Trophoblast cell (in vitro differentiated cells and primary cell): Measurements from ENCODE around the gene HSF4.

ENCODE experiments used
- DNase-seq, 2 donors: peaks; one replicate each; pipeline ENCODE4 v3.0.0-alpha.2; 2016
- H2AFZ ChIP-seq: 2 replicates; pipeline ENCODE4 v1.6.1; 2013; ENCODE audit warnings: low read length, moderate library complexity, mild to moderate bottlenecking; ENCODE audit not compliant: insufficient read depth, poor library complexity
- H2AK5ac ChIP-seq: 2 replicates; pipeline ENCODE4 v1.6.1; 2013; ENCODE audit warnings: mild to moderate bottlenecking, low read length
- H2BK120ac ChIP-seq: 2 replicates; pipeline ENCODE4 v1.6.1; 2013; ENCODE audit warnings: low read length, mild to moderate bottlenecking, moderate library complexity; ENCODE audit not compliant: insufficient read depth, poor library complexity
- H2BK12ac ChIP-seq: 2 replicates; pipeline ENCODE4 v1.6.1; 2013; ENCODE audit warnings: mild to moderate bottlenecking, low read length, moderate library complexity
- H2BK5ac ChIP-seq: 2 replicates; pipeline ENCODE4 v1.6.1; 2013; ENCODE audit warnings: low read length, low read depth, moderate library complexity, mild to moderate bottlenecking; ENCODE audit not compliant: poor library complexity
- H3K14ac ChIP-seq: 2 replicates; pipeline ENCODE4 v1.6.1; 2013; ENCODE audit warnings: mild to moderate bottlenecking, low read length
- H3K18ac ChIP-seq: 2 replicates; pipeline ENCODE4 v1.6.1; 2013; ENCODE audit warnings: mild to moderate bottlenecking, low read length
- H3K23ac ChIP-seq: 2 replicates; pipeline ENCODE4 v1.6.1; 2013; ENCODE audit warnings: low read length
- H3K27ac ChIP-seq: 2 replicates; pipeline ENCODE4 v1.5.1; 2013; ENCODE audit warnings: low read depth, mild to moderate bottlenecking, inconsistent platforms, low read length, moderate library complexity
- H3K27me3 ChIP-seq: 2 replicates; pipeline ENCODE4 v1.6.1; 2013; ENCODE audit warnings: inconsistent platforms, mild to moderate bottlenecking, low read length, moderate library complexity; ENCODE audit not compliant: insufficient read depth
- H3K36me3 ChIP-seq, 2 experiments: 1 replicate in 1 of 2; 2 replicates in 1 of 2; pipeline ENCODE4 v1.6.1; 2013; ENCODE audit warnings: low read length in 2 of 2, mild to moderate bottlenecking in 2 of 2, moderate library complexity in 1 of 2; ENCODE audit not compliant: insufficient read depth in 2 of 2, control insufficient read depth in 1 of 2
- H3K4ac ChIP-seq: 2 replicates; pipeline ENCODE4 v1.6.1; 2013; ENCODE audit warnings: low read depth, mild to moderate bottlenecking, low read length, moderate library complexity
- H3K4me1 ChIP-seq, 2 experiments: 1 replicate in 1 of 2; 2 replicates in 1 of 2; pipeline ENCODE4 v1.6.1; 2013; ENCODE audit warnings: low read length in 2 of 2, mild to moderate bottlenecking in 2 of 2, moderate library complexity in 1 of 2; ENCODE audit not compliant: insufficient read depth in 2 of 2, control insufficient read depth in 1 of 2
- H3K4me2 ChIP-seq: 2 replicates; pipeline ENCODE4 v1.6.1; 2013; ENCODE audit warnings: inconsistent platforms, mild to moderate bottlenecking, low read length, moderate library complexity
- H3K4me3 ChIP-seq: 2 replicates; pipeline ENCODE4 v1.5.1; 2013; ENCODE audit warnings: mild to moderate bottlenecking, low read depth, low read length, inconsistent platforms
- H3K79me1 ChIP-seq: one replicate; pipeline ENCODE4 v1.6.1; 2013; ENCODE audit warnings: low read length
- H3K79me2 ChIP-seq: 2 replicates; pipeline ENCODE4 v1.6.1; 2013; ENCODE audit warnings: low read length, mild to moderate bottlenecking; ENCODE audit not compliant: control insufficient read depth, insufficient read depth, poor library complexity
- H3K9ac ChIP-seq: 2 replicates; pipeline ENCODE4 v1.6.1; 2013; ENCODE audit warnings: mild to moderate bottlenecking, low read length
- H3K9me3 ChIP-seq: 2 replicates; pipeline ENCODE4 v1.6.1; 2013; ENCODE audit warnings: low read depth, mild to moderate bottlenecking, control low read depth, inconsistent platforms, low read length; ENCODE audit not compliant: insufficient read depth
- H4K12ac ChIP-seq: 2 replicates; pipeline ENCODE4 v1.6.1; 2013; ENCODE audit warnings: low read depth, mild to moderate bottlenecking, low read length, moderate library complexity
- H4K8ac ChIP-seq: 2 replicates; pipeline ENCODE4 v1.6.1; 2013; ENCODE audit warnings: low read depth, mild to moderate bottlenecking, low read length, moderate library complexity
- H4K91ac ChIP-seq: one replicate; pipeline ENCODE4 v1.6.1; 2013; ENCODE audit warnings: low read depth, mild to moderate bottlenecking, low read length, moderate library complexity
- WGBS: extraction: QIAGEN DNeasy Blood & Tissue Kit; methylation state at CpG from one replicate; pipeline ENCODE4 v1.1.7; 2013; ENCODE audit warnings: missing lambda C conversion rate; ENCODE audit not compliant: insufficient read length, insufficient coverage; ENCODE audit errors: extremely low coverage; 5-methylcytosine and 5-hydroxymethylcytosine counted together

The HSF4 gene

DNA sequence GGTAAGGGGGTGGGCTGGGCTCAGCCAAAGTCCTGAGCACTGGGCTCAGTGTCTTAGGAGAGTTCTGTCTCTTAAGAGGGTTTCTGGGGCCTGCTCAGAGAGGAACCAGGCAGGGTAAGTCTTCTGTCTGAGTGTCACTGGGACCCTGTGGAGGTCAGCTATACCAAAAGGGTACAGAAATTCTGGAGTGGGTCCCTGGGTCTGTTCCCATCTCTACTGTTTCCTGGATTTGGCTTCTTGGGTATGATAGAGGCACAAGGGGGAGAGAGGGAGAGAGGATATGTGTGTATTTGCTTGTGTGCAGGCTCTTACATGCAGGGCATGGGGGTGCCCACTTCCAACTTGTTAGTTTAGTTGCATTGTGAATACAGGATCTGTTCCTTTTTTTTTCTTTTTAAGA, 29.0 kb downstream of the HSF4 start:
- Histone ChIP-seq H2BK5ac (no peak overlapping the region), H3K23ac (no peak overlapping the region), H3K9me3 (no peaks in the 10 kb centered on the region), H3K27me3 (no peaks in the 10 kb centered on the region), H3K4ac (peak overlapping the region; percentile 99), H3K27ac (no peak overlapping the region), H2BK120ac (no peak overlapping the region), H3K14ac (no peak overlapping the region), H2BK12ac (no peak overlapping the region), H4K8ac (no peak overlapping the region), H3K79me2 (peaks cover 10% of the 10 kb centered on the region), H4K91ac (no peak overlapping the region), H3K4me3 (no peak overlapping the region), H3K36me3 (peaks cover 50 to 52% of the 10 kb centered on the region in 2 experiments), H3K18ac (no peak overlapping the region), H3K4me1 (peaks cover 13 to 23% of the 10 kb centered on the region in 2 experiments), H3K4me2 (peak overlapping the region; percentile 79), H2AK5ac (no peak overlapping the region), H3K9ac (no peak overlapping the region), H4K12ac (no peak overlapping the region), H3K79me1 (peaks cover 10% of the 10 kb centered on the region), H2AFZ (no peak overlapping the region)
- no peak for DNase-seq

DNA sequence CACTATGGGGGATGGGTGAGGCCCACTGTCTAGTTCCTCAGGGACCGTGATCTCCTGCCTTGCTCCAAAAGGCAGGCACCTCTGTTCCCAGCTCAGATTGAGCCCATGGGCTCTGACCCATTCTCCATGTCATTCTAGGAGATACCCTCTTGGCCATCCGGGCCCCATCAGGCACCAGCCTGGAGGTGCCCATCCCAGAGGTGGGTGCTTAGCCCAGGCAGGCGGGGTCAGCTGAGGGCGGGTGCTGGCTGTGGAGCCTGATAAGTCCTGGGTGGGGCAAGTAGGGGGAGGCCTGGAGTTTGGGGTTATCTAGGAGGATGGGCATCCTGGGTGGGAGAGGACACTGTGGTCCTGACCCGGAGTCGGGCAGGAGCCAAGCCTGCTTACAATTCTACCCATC, 29.7 kb downstream of the HSF4 start:
- H3K36me3 ChIP-seq: peaks cover 51 to 52% of the 10 kb centered on the region in 2 experiments
- no peak overlapping the region for H3K14ac ChIP-seq
- H3K79me2 ChIP-seq: peaks cover 10% of the 10 kb centered on the region
- peaks cover 13% of the 10 kb centered on the region for H3K79me1 ChIP-seq
- H3K4me3 ChIP-seq: no peak overlapping the region
- H4K12ac ChIP-seq: no peak overlapping the region
- H3K9ac ChIP-seq: no peak overlapping the region
- DNase-seq: no peak
- no peaks in the 10 kb centered on the region for H3K27me3 ChIP-seq
- no peak overlapping the region for H3K27ac ChIP-seq
- H3K4ac ChIP-seq: no peak overlapping the region
- H3K23ac ChIP-seq: no peak overlapping the region
- no peak overlapping the region for H4K8ac ChIP-seq
- no peak overlapping the region for H4K91ac ChIP-seq
- H3K9me3 ChIP-seq: no peaks in the 10 kb centered on the region
- no peak overlapping the region for H3K18ac ChIP-seq
- H3K4me2 ChIP-seq: no peak overlapping the region
- H2BK5ac ChIP-seq: no peak overlapping the region
- H2AFZ ChIP-seq: no peak overlapping the region
- H2AK5ac ChIP-seq: no peak overlapping the region
- peaks cover 15 to 29% of the 10 kb centered on the region in 2 experiments for H3K4me1 ChIP-seq
- H2BK12ac ChIP-seq: no peak overlapping the region
- WGBS: no CpG with 5 or more reads among the region's 6 CpGs
- no peak overlapping the region for H2BK120ac ChIP-seq

DNA sequence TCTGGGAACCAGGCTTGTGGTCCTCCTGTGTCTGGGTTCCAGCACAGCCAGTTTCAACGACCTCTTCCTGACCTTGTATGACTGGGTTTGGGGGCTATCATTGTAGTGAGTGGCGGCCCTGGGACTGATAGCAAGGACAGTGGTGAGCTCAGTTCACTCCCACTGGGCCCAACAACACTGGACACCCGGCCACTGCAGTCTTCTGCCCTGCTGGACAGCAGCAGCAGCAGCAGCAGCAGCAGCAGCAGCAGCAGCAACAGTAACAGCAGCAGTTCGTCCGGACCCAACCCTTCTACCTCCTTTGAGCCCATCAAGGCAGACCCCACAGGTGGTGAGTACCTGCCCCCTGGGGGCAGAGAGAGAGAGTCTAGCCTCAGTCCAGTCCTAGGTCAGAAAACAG, 31.1 kb downstream of the HSF4 start:
- Histone ChIP-seq H2BK120ac (no peak overlapping the region), H4K12ac (no peak overlapping the region), H3K27ac (no peak overlapping the region), H3K79me2 (peaks cover 10% of the 10 kb centered on the region), H3K9ac (no peak overlapping the region), H3K9me3 (no peaks in the 10 kb centered on the region), H4K8ac (no peak overlapping the region), H3K14ac (no peak overlapping the region), H3K36me3 (peaks cover 54 to 55% of the 10 kb centered on the region in 2 experiments), H2BK5ac (no peak overlapping the region), H3K27me3 (no peaks in the 10 kb centered on the region), H3K23ac (no peak overlapping the region), H2AFZ (no peak overlapping the region), H3K79me1 (peaks cover 13% of the 10 kb centered on the region), H3K18ac (no peak overlapping the region), H2BK12ac (no peak overlapping the region), H2AK5ac (no peak overlapping the region), H3K4ac (no peak overlapping the region), H3K4me2 (no peak overlapping the region), H3K4me1 (peaks cover 21 to 34% of the 10 kb centered on the region in 2 experiments), H4K91ac (no peak overlapping the region), H3K4me3 (no peak overlapping the region)
- no peak for DNase-seq
- no CpG with 5 or more reads among the region's 5 CpGs for WGBS

DNA sequence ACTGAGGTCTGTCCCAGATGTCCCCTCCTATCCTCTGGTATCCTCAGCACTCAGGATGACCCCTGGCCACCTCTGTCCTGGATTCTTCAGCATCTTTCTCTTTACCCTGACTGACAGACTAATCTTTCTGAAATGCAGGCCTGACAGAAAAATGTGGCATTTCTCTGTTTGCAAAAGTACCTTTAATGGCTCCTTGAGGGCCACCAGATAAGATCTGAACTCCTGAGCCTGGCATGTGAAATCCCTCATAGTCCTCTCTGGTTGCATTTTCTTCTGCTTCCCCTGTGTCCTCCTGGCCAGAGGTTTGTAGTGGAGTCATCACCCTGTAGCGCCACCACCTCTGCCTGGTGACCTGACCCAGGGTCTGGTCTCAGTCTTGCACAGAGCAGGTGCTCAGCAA, 32.3 kb downstream of the HSF4 start:
- H3K27ac ChIP-seq: no peak overlapping the region
- no peak overlapping the region for H3K23ac ChIP-seq
- no peak overlapping the region for H3K4ac ChIP-seq
- H3K4me1 ChIP-seq: peaks cover 21 to 30% of the 10 kb centered on the region in 2 experiments
- H3K4me3 ChIP-seq: no peak overlapping the region
- no peak overlapping the region for H4K8ac ChIP-seq
- no peak overlapping the region for H3K18ac ChIP-seq
- no peaks in the 10 kb centered on the region for H3K27me3 ChIP-seq
- H3K79me2 ChIP-seq: peaks cover 10% of the 10 kb centered on the region
- H2BK5ac ChIP-seq: no peak overlapping the region
- H2BK120ac ChIP-seq: no peak overlapping the region
- H4K12ac ChIP-seq: no peak overlapping the region
- no CpG with 5 or more reads among the region's 1 CpG for WGBS
- no peak overlapping the region for H4K91ac ChIP-seq
- no peak overlapping the region for H3K14ac ChIP-seq
- peaks cover 61 to 64% of the 10 kb centered on the region in 2 experiments for H3K36me3 ChIP-seq
- no peak overlapping the region for H2AFZ ChIP-seq
- peak; percentile 88 to 97 for DNase-seq
- no peak overlapping the region for H2BK12ac ChIP-seq
- no peaks in the 10 kb centered on the region for H3K9me3 ChIP-seq
- H2AK5ac ChIP-seq: no peak overlapping the region
- no peak overlapping the region for H3K9ac ChIP-seq
- H3K4me2 ChIP-seq: no peak overlapping the region
- H3K79me1 ChIP-seq: peaks cover 13% of the 10 kb centered on the region
